COR-L47 (cell line): ENCODE measurements around the gene VSIG8.
"Not testable (repeated sequence)": the region's sequence is repeated elsewhere in the genome, so short reads cannot be mapped to it uniquely, and the experiment has no call there.

ENCODE experiments used
- DNase-seq: peaks from one replicate; lab custom pipeline; 2025; lab: John Stamatoyannopoulos, UW

The VSIG8 gene

GRCh38 chr1:159862557-159862956 lies at the start of gene VSIG8:
Gene VSIG8, minus strand, starts transcription at chr1:159862657. Its CDS starts 136 bp downstream, at chr1:159862521.
- no peak for DNase-seq

- DNase-seq, result no peak
These were observed 49.0 kb upstream of the VSIG8 start for GRCh38 chr1:159911326-159912070.

GRCh38 chr1:159908031-159908940 lies 45.8 kb upstream of the VSIG8 start:
- no peak for DNase-seq

- no peak for DNase-seq
These were observed 44.5 kb upstream of the VSIG8 start for GRCh38 chr1:159906960-159907359.

- DNase-seq, result not testable (repeated sequence)
These were observed 41.6 kb upstream of the VSIG8 start for GRCh38 chr1:159904036-159904435.

DNA sequence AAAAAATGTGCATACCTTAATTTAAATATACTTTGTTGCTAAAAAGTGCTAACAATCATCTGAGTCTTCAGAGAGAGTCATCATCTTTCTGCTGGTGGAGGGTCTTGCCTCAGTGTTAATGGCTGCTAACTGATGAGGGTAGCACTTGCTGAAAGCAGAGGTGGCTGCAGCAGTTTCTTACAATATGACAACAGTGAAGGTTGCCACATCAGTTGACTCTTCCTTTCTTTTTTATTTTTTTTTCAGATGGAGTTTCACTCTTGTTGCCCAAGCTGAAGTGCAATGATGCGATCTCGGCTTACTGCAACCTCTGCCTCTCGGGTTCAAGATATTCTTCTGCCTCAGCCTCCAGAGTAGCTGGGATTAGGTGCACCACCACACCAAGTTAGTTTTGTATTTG lies 40.1 kb upstream of the VSIG8 start:
- no peak for DNase-seq

GRCh38 chr1:159900755-159901360 lies 38.4 kb upstream of the VSIG8 start:
- no peak for DNase-seq

DNA sequence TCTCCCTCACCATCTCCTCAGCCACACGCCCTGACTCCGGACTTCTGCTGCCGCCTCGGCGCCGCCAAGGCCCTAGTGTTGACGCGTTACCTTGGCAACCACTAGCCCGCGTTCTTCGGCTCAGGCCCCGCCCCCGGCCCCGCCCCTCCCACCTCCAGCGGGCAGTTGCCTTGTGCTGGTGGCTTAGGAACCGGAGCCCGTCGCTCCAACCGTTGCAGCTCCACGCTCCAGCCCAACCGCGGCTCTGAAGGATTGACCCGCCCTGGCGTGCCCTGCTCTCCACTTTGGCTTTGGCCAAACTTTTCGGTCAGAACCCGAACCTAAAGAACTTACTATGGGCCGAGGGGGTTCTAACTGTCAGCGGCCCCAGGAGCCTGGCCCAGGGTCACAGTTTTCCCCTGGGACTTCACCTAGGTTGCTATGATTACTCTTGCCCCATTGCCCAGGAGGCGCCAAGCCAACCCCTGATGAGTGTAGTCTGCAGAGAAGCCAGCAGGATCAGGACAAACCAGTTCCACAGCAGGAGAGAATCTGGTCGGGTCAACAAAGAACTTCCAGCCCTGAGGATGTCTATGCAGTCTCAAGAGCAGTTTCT lies 37.7 kb upstream of the VSIG8 start, which contains the start of gene CFAP45:
TSS of gene CFAP45 (minus strand) at position 80 of the 595 bp plus-strand sequence. CDS start at position 13, 67 bp downstream.
- DNase-seq, result peak; percentile 11

DNA sequence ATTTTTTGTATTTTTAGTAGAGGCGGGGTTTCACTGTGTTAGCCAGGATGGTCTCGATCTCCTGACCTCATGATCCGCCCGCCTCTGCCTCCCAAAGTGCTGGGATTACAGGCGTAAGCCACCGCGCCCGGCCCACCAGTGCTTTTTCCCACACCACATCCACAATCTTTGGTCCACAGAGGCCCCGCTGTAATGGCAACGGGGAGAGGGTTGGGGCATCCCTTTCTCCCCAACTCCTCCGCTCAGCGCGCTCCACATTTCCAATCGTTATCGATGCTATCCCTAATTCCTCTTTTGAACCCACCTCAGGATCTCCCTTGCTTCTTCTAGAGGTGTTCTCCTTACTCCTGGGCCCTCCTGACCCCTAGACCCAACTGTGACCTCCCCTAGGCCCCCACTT lies 37.2 kb upstream of the VSIG8 start:
- DNase-seq, result not testable (repeated sequence)

DNA sequence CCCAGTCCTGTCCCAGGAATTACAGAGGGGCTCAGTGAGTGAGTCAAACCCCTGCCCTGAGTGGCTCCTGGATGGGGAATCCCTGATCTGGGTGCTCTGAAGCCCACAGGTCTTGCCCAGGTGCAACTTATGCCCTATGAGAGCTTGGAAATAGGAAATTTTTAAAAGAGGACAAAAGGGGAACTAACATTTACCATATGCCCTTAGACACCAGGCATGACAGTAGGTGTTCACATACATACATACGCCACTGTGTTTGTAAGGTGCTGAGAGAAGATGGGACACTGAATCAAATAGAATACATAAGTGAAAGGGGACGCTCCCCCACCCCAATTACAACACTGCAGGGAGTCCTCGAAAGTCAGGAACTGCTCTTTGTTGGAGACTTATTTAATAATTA lies 36.1 kb upstream of the VSIG8 start:
- no peak for DNase-seq

DNA sequence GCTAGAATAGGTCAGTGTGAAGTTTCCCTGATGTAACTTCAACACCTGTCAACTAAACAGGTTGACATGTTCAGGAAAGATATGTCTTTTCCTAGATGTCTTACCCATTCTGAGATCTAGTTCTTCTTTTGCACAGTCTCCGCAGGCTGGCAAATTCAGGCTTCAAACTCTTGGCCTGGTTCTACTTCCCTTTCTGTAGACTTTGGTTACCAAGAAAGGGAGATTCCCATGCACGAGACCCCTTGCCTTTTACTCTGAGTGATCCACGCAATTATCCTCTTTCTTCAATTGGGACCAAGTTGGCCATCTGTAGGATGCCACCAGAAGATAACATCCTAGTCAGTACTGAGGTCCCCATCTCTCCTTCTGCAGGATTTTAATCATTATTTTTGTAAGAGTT lies 35.5 kb upstream of the VSIG8 start:
- no peak for DNase-seq

GRCh38 chr1:159896546-159896930 lies 34.1 kb upstream of the VSIG8 start:
- DNase-seq, result no peak

GRCh38 chr1:159895836-159896545 lies 33.5 kb upstream of the VSIG8 start:
- no peak for DNase-seq

DNA sequence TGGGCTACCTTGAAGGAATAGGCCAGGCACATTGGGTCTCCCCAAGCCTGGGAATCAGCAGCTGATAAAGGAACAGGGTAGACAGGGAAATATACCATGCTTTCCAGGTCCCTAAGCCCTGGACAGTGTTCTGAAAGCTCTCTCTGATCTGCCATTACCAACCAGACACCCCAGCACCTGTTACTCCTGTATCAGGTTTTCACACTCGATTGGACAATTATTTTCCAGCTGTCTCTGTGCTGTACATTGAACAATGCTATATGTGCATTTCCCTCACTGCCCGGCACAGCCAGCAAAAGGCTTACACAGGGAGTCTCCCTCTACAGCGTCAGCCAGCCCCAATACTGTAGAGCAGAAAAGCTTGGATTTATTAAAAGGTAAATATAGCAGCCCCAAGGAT lies 32.8 kb upstream of the VSIG8 start:
- DNase-seq, result no peak

DNA sequence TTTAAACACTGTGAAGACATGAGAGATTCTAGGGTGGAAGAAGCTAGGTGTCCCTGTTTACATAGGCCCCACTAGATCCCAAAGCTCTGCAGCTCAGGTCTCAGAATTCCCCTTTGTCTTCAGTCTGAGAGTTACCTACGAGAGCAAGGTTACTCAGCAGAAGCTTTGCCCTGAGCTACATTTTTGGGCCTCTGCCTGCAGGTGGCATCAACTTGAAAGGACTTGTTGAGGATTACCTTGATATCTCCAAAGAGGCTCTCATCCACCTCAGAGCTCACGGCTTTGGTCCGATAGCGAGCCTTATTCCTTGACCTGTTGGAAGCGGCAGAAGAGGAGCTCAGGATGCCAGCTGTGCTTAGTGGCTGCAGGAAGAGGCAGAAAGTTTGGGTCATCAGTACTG lies 30.5 kb upstream of the VSIG8 start:
- DNase-seq, result peak; percentile 10

DNA sequence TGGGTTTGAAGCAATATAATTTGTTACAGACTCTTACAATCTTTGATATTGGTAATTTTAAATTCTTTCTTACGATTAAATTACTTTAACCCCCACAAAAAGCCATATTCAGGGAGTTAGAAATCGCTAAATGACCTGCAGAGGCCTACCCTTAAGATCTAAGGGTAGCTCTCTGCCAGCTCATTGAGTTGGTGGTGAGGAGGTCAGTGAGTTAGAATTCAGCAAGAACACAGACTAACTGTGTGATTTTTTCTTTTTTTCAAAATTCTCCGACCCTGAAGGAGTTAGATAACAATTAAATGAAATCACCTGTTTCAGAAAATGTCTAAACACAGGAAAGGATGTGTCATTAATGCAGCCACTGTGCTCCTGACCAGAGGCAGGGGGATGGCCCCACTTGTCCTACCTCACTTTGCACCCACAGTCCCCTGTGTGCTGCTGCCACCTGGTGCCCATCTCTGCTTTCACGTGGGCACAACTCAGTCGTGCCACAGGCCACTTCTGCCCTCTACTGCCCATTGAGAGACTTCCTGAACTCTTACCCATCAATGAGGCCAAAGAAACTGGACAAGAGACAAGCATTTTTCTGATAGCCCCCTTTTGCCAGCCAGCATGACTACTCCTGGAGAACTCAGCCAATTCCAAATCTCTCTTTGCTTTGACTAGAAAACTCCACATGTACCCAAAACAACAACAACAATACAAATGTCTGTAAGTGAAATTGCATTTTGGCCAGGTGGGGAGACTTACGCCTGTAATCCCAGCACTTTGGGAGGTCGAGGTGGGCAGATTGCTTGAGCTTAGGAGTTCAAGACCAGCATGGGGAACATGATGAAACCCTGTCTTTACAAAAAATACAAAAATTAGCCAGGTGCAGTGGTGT lies 29.1 kb upstream of the VSIG8 start:
- DNase-seq, result peak; percentile 82

DNA sequence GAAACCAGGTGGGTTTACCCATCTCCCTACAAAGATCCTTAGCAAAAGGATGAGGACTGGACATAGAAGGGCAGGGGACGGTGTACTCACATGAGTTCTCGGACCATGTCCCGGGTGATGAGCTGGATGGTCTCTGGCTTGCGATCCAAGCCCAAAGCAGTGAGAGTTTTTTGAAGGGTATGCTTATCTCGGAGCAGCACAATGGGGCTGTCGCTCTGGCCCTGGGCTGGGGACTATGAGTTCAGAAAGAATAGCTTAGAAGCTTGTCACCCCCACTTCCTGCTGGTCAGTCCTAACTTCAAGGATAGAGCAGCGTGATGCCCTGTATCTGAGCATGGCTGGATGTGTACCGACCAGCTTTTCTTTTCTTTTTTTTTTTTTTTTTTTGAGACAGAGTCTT lies 27.9 kb upstream of the VSIG8 start:
- no peak for DNase-seq

DNA sequence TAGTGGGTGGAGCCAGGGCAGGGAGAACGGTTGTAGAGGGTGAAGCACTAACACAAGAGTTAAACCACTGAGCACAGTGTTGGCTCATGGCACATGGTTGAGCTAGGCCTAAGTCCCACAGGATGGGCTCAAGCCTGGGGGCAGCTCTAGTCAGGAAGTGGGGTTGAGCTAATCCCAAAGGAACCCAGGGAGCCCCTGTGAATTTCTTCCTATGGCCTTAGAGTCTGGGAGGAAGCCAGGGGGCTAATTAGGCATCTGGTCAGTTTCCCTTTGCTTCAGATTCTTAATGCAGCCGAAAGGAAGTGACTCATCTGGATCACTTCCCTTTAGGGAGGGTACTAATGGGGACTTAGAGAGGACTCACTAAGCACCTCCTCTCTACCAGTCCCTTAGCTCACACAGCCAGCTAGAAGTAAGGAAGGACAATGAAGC lies 27.4 kb upstream of the VSIG8 start:
- DNase-seq, result peak; percentile 7

DNA sequence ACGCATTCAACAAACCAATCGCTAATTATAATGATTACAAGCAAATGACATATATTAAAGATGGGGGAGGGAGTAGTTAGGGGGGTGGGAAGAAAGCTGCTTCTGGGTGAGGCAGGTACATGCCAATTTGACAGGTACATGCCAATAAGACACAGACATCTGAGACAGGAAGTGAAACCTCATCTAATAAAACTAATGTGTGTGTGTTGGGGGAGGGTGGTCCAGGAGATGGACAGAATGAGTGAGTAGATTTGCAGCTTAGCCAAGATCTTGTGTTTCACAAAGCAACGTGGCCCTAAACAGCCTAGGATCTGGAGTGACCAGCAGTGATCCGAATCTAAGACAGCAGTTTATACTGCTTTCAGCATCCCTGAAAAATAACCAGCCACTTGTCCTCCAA lies 26.7 kb upstream of the VSIG8 start:
- peak; percentile 51 for DNase-seq

GRCh38 chr1:159884296-159884695 lies 21.8 kb upstream of the VSIG8 start:
- DNase-seq, result no peak

- no peak for DNase-seq
These were observed 20.7 kb upstream of the VSIG8 start for GRCh38 chr1:159883134-159883533.
